ENCODE results near the gene MEAF6.
A peak's percentile ranks its signal among the peaks of the same experiment; 100 is the strongest.

MEAF6 gene

DNA sequence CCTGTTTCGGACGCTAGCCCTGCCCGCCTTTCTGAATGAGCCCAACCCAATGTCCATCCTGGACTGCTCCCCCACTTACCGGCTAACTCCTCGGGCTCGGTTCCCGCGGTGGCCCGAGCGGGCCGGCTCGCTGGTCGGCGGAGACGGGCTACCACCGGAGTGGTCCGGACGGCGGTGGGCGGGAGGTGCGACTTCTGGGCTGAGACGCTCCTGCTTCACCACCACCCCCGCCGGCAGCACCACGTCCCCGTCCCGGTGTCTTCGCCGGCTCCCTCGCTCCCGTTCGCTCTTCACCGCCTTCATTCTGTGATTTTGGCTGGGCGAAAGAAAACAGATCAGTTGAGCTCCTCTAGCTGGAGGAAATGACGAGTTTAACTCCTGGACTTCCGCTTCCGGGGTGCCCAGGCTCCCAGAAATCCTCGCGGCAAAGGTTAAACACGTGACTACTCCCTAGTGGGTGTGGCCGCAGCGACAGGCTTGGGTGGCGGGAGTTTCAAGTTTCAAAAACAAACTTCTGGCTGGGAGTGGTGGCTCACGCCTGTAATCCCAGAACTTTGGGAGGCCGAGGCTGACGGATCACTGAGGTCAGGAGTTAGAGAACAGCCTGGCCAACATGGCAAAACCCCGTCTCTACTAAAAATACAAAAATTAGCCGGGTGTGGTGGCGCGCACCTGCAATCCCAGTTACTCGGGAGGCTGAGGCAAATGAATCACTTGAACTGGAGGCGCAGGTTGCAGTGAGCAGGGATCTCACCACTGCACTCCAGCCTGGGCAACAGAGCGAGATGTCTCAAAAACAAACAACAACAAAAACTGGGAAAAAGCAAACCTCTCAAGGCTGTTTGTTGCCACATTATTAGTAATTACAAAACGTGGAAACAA, 39.6 kb upstream of the MEAF6 start, which contains the start of gene SNIP1:
Gene SNIP1 (minus strand): TSS at position 367 of the 882 bp plus-strand sequence. CDS start 64 bp downstream, at position 303.
- Histone ChIP-seq H3K36me3 (ENCODE audit: insufficient read depth) (no peaks in the 10 kb centered on the region), H3K4me2 (peak within 1 kb of the TSS; percentile 93), H3K4me3 (IDR thresholded peaks at IDR 0.05; ENCODE audit: insufficient read depth, low read depth, low read length) (peak within 1 kb of the TSS; percentile 87), H3K27ac (peak within 1 kb of the TSS; percentile 47), H2AFZ (ENCODE audit: low read depth) (peak within 1 kb of the TSS; percentile 85), H3K4me1 (ENCODE audit: low read depth, poor library complexity, severe bottlenecking) (peaks cover 35% of the 10 kb centered on the region), H3K79me2 (ENCODE audit: insufficient read depth, low read depth) (peaks cover 27% of the 10 kb centered on the region), H4K20me1 (ENCODE audit: insufficient read depth) (no peaks in the 10 kb centered on the region), H3K9ac (peak within 1 kb of the TSS; percentile 59), H3K27me3 (ENCODE audit: insufficient read depth, low read depth) (no peaks in the 10 kb centered on the region)
- TF ChIP-seq, protein P1, sequence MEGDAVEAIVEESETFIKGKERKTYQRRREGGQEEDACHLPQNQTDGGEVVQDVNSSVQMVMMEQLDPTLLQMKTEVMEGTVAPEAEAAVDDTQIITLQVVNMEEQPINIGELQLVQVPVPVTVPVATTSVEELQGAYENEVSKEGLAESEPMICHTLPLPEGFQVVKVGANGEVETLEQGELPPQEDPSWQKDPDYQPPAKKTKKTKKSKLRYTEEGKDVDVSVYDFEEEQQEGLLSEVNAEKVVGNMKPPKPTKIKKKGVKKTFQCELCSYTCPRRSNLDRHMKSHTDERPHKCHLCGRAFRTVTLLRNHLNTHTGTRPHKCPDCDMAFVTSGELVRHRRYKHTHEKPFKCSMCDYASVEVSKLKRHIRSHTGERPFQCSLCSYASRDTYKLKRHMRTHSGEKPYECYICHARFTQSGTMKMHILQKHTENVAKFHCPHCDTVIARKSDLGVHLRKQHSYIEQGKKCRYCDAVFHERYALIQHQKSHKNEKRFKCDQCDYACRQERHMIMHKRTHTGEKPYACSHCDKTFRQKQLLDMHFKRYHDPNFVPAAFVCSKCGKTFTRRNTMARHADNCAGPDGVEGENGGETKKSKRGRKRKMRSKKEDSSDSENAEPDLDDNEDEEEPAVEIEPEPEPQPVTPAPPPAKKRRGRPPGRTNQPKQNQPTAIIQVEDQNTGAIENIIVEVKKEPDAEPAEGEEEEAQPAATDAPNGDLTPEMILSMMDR (conservative IDR thresholded peaks at IDR 0.05; ENCODE audit: low read depth, low read length), result no peak

- Histone ChIP-seq H2AFZ (ENCODE audit: low read depth) (peak overlapping the region; percentile 85), H3K27me3 (ENCODE audit: insufficient read depth, low read depth) (no peaks in the 10 kb centered on the region), H4K20me1 (ENCODE audit: insufficient read depth) (no peaks in the 10 kb centered on the region)
Observed at GRCh38 chr1:37553598-37553926, 39.0 kb upstream of the MEAF6 start.

GRCh38 chr1:37549341-37549740, 34.8 kb upstream of the MEAF6 start:
- Histone ChIP-seq H2AFZ (ENCODE audit: low read depth) (no peak overlapping the region), H3K27ac (peak overlapping the region; percentile 24; the same call in 1 of the 2 replicates), H3K4me3 (IDR thresholded peaks at IDR 0.05; ENCODE audit: insufficient read depth, low read depth, low read length) (no peak overlapping the region), H3K9ac (no peak overlapping the region), H3K36me3 (ENCODE audit: insufficient read depth) (no peaks in the 10 kb centered on the region), H3K4me2 (peak overlapping the region; percentile 53), H3K27me3 (ENCODE audit: insufficient read depth, low read depth) (no peaks in the 10 kb centered on the region), H3K79me2 (ENCODE audit: insufficient read depth, low read depth) (peaks cover 27% of the 10 kb centered on the region), H4K20me1 (ENCODE audit: insufficient read depth) (no peaks in the 10 kb centered on the region), H3K4me1 (ENCODE audit: low read depth, poor library complexity, severe bottlenecking) (peaks cover 34% of the 10 kb centered on the region)
- TF ChIP-seq, protein P1 (conservative IDR thresholded peaks at IDR 0.05; ENCODE audit: low read depth, low read length), result no peak

More at GRCh38 chr1:37553598-37553926, 39.0 kb upstream of the MEAF6 start:
- Histone ChIP-seq H3K4me3 (IDR thresholded peaks at IDR 0.05; ENCODE audit: insufficient read depth, low read depth, low read length) (peak overlapping the region; percentile 87), H3K36me3 (ENCODE audit: insufficient read depth) (no peaks in the 10 kb centered on the region), H3K4me1 (ENCODE audit: low read depth, poor library complexity, severe bottlenecking) (peaks cover 37% of the 10 kb centered on the region), H3K79me2 (ENCODE audit: insufficient read depth, low read depth) (peaks cover 27% of the 10 kb centered on the region), H3K9ac (peak overlapping the region; percentile 59), H3K27ac (peak overlapping the region; percentile 47; the same call in 1 of the 2 replicates), H3K4me2 (peak overlapping the region; percentile 93)
- TF ChIP-seq, protein P1 (conservative IDR thresholded peaks at IDR 0.05; ENCODE audit: low read depth, low read length), result no peak

- Histone ChIP-seq H3K4me2 (no peak overlapping the region), H3K27ac (no peak overlapping the region), H3K4me3 (IDR thresholded peaks at IDR 0.05; ENCODE audit: insufficient read depth, low read depth, low read length) (no peak overlapping the region), H3K27me3 (ENCODE audit: insufficient read depth, low read depth) (no peaks in the 10 kb centered on the region), H3K36me3 (ENCODE audit: insufficient read depth) (no peaks in the 10 kb centered on the region), H3K9ac (no peak overlapping the region), H4K20me1 (ENCODE audit: insufficient read depth) (no peaks in the 10 kb centered on the region), H2AFZ (ENCODE audit: low read depth) (no peak overlapping the region), H3K79me2 (ENCODE audit: insufficient read depth, low read depth) (no peaks in the 10 kb centered on the region), H3K4me1 (ENCODE audit: low read depth, poor library complexity, severe bottlenecking) (peaks cover 11% of the 10 kb centered on the region)
- TF ChIP-seq, protein P1 (conservative IDR thresholded peaks at IDR 0.05; ENCODE audit: low read depth, low read length), result no peak
Observed at GRCh38 chr1:37545019-37545418, 30.5 kb upstream of the MEAF6 start.
